CD14-positive monocyte (primary cell): ENCODE measurements around the gene LASP1. TPM values are rescaled to one million over a fixed set of nuclear protein-coding genes. Genes with fewer than 3 reads are reported as not detected.

Experiments
- DNase-seq, 3 donors: peaks; one replicate each; pipeline ENCODE4 v3.0.0-alpha.2; 2011 to 2022
- H2AFZ ChIP-seq: 2 replicates; pipeline ENCODE4 v1.6.0; 2012; ENCODE audit warnings: mild to moderate bottlenecking, low read depth, low read length, inconsistent platforms; ENCODE audit not compliant: insufficient read depth, poor library complexity, severe bottlenecking
- H3K27ac ChIP-seq, 2 donors: 1 replicate in 1 of 2; 2 replicates in 1 of 2; pipeline ENCODE4 v1.5.1; 2012 to 2013; ENCODE audit warnings: low read length in 2 of 2, control low read depth in 1 of 2, inconsistent platforms in 1 of 2, low read depth in 1 of 2, mild to moderate bottlenecking in 1 of 2
- H3K27me3 ChIP-seq, 2 donors: one replicate each; pipeline versions ENCODE4 v1.6.0 to v1.6.1; 2011 to 2013; ENCODE audit warnings: low read length in 2 of 2; ENCODE audit not compliant: control insufficient read depth in 2 of 2, insufficient read depth in 2 of 2
- H3K36me3 ChIP-seq, 2 donors: replicated peaks in 1 of 2; 1 replicate in 1 of 2; 2 replicates in 1 of 2; pipeline versions ENCODE4 v1.5.1 to v1.6.1; 2012 to 2013; ENCODE audit warnings: low read length in 2 of 2, control low read depth in 1 of 2, inconsistent platforms in 1 of 2, mild to moderate bottlenecking in 1 of 2; ENCODE audit not compliant: insufficient read depth in 2 of 2, control insufficient read depth in 1 of 2
- H3K4me1 ChIP-seq, 2 donors: 1 replicate in 1 of 2; 2 replicates in 1 of 2; pipeline versions ENCODE4 v1.5.1 to v1.6.1; 2012 to 2013; ENCODE audit warnings: low read length in 2 of 2, control low read depth in 1 of 2, inconsistent platforms in 1 of 2, mild to moderate bottlenecking in 1 of 2, moderate library complexity in 1 of 2; ENCODE audit not compliant: insufficient read depth in 2 of 2, control insufficient read depth in 1 of 2
- H3K4me2 ChIP-seq: replicated peaks from 2 replicates; pipeline ENCODE3; 2012; ENCODE audit warnings: low read length, moderate library complexity, mild to moderate bottlenecking; ENCODE audit not compliant: poor library complexity, severe bottlenecking; ENCODE audit errors: extremely low read depth
- H3K4me3 ChIP-seq, 3 experiments: fragments of 200-600 bp in 1 of 3; sonication (generic) in 1 of 3; replicated peaks in 1 of 3; 1 replicate in 2 of 3; 2 replicates in 1 of 3; pipeline ENCODE4 v1.5.1; 2011 to 2013; ENCODE audit warnings: low read length in 3 of 3, mild to moderate bottlenecking in 3 of 3, control low read depth in 2 of 3, low read depth in 2 of 3, inconsistent platforms in 1 of 3, moderate library complexity in 1 of 3
- H3K79me2 ChIP-seq: 2 replicates; pipeline ENCODE4 v1.6.0; 2012; ENCODE audit warnings: mild to moderate bottlenecking, control low read depth, inconsistent platforms, low read length, moderate library complexity; ENCODE audit not compliant: insufficient read depth
- H3K9ac ChIP-seq: 2 replicates; pipeline ENCODE4 v1.6.0; 2017; ENCODE audit warnings: low read length, mild to moderate bottlenecking; ENCODE audit not compliant: insufficient read depth, poor library complexity, severe bottlenecking
- H3K9me3 ChIP-seq, 2 donors: replicated peaks in 1 of 2; 1 replicate in 1 of 2; 2 replicates in 1 of 2; pipeline versions ENCODE4 v1.5.1 to v1.6.1; 2012 to 2013; ENCODE audit warnings: low read length in 2 of 2, control low read depth in 1 of 2; ENCODE audit not compliant: control insufficient read depth in 1 of 2, insufficient read depth in 1 of 2
- H4K20me1 ChIP-seq: 2 replicates; pipeline ENCODE4 v1.6.0; 2012; ENCODE audit warnings: mild to moderate bottlenecking, low read length, control low read depth, moderate library complexity; ENCODE audit not compliant: insufficient read depth
- H3K27ac Mint-ChIP-seq, 7 donors: one replicate each; pipeline ENCODE4 v1.8.0; 2020; ENCODE audit warnings: mild to moderate bottlenecking in 7 of 7, mixed read lengths in 7 of 7, moderate library complexity in 6 of 7, inconsistent platforms in 2 of 7
- H3K27me3 Mint-ChIP-seq, 3 donors: one replicate each; pipeline ENCODE4 v1.8.0; 2021 to 2022; ENCODE audit warnings: low read depth in 3 of 3, mild to moderate bottlenecking in 3 of 3, mixed read lengths in 3 of 3, moderate library complexity in 3 of 3, inconsistent platforms in 1 of 3
- H3K36me3 Mint-ChIP-seq, 2 donors: one replicate each; pipeline ENCODE4 v1.8.0; 2020; ENCODE audit warnings: mixed read lengths in 2 of 2, inconsistent platforms in 1 of 2, mild to moderate bottlenecking in 1 of 2
- H3K4me1 Mint-ChIP-seq: one replicate; pipeline ENCODE4 v1.8.0; 2020; ENCODE audit warnings: mild to moderate bottlenecking, mixed read lengths
- H3K4me3 Mint-ChIP-seq, 2 donors: one replicate each; pipeline ENCODE4 v1.8.0; 2020; ENCODE audit warnings: mild to moderate bottlenecking in 2 of 2, mixed read lengths in 2 of 2, moderate library complexity in 1 of 2
- H3K9me3 Mint-ChIP-seq, 7 donors: one replicate each; pipeline ENCODE4 v1.8.0; 2020 to 2022; ENCODE audit warnings: mixed read lengths in 7 of 7, mild to moderate bottlenecking in 6 of 7, moderate library complexity in 6 of 7, inconsistent platforms in 2 of 7
- CTCF ChIP-seq: fragments of 200-600 bp; IDR thresholded peaks from one replicate; pipeline ENCODE4 v1.8.0; 2022; ENCODE audit warnings: antibody characterized with exemption, mild to moderate bottlenecking
- WGBS: methylation state at CpG from one replicate; pipeline ENCODE4 v1.1.5; 2013; ENCODE audit warnings: missing lambda C conversion rate; ENCODE audit not compliant: insufficient coverage; 5-methylcytosine and 5-hydroxymethylcytosine counted together
- intact Hi-C, 2 donors: fragments of 100-400 bp; cut with micrococcal nuclease; formaldehyde crosslinking; loops; one replicate each; pipeline versions ENCODE4 v1.15.0 to v1.15.1; 2023
- polyA plus RNA-seq, 3 donors: library from polyadenylated mRNA; depleted of rRNA in 1 of 3; unstranded in 2 of 3; stranded (reverse) in 1 of 3; fragments of 300-500 nt in 2 of 3; fragments of >200 nt in 1 of 3; fragmentation: Illumina TruSeq in 2 of 3; gene quantifications; 1 replicate in 2 of 3; 2 replicates in 1 of 3; pipeline ENCODE4 v1.2.3, GENCODE V29; 2012 to 2021

The LASP1 gene
- polyA plus RNA-seq, 3 donors: 55.9 to 93.7 (median 70.6) TPM

GRCh38 chr17:38959508-38959907, 89.7 kb downstream of the LASP1 start:
- Histone ChIP-seq H3K4me1 (no peaks in the 10 kb centered on the region), H3K9me3 (no peaks in the 10 kb centered on the region), H3K4me3 (no peak overlapping the region), H3K36me3 (no peaks in the 10 kb centered on the region), H2AFZ (no peak overlapping the region), H3K79me2 (no peaks in the 10 kb centered on the region), H4K20me1 (no peaks in the 10 kb centered on the region), H3K27ac (no peak overlapping the region), H3K27me3 (no peaks in the 10 kb centered on the region), H3K9ac (no peak overlapping the region), H3K4me2 (no peak overlapping the region)
- peaks cover 2 to 9% (median 8%) of the 10 kb centered on the region in 3 donors for H3K27me3 Mint-ChIP-seq
- no peak overlapping the region for H3K27ac Mint-ChIP-seq
- DNase-seq: no peak
- TF ChIP-seq CTCF: no peak
- WGBS: 100% methylated on average over 1 of the region's 3 CpGs
- no peak overlapping the region for H3K4me3 Mint-ChIP-seq
- H3K36me3 Mint-ChIP-seq: no peaks in the 10 kb centered on the region
- H3K9me3 Mint-ChIP-seq: no peaks in the 10 kb centered on the region
- intact Hi-C loops: no loop called here
- no peaks in the 10 kb centered on the region for H3K4me1 Mint-ChIP-seq

- no peak overlapping the region for H3K4me3 Mint-ChIP-seq
- Histone ChIP-seq H4K20me1 (no peaks in the 10 kb centered on the region), H3K79me2 (no peaks in the 10 kb centered on the region), H3K9me3 (no peaks in the 10 kb centered on the region), H3K9ac (no peak overlapping the region), H3K27me3 (no peaks in the 10 kb centered on the region), H3K4me1 (no peaks in the 10 kb centered on the region), H3K27ac (no peak overlapping the region), H3K4me2 (no peak overlapping the region), H3K4me3 (no peak overlapping the region), H3K36me3 (no peaks in the 10 kb centered on the region), H2AFZ (no peak overlapping the region)
- no peak for DNase-seq
- TF ChIP-seq CTCF: no peak
- no peaks in the 10 kb centered on the region for H3K36me3 Mint-ChIP-seq
- no peaks in the 10 kb centered on the region for H3K4me1 Mint-ChIP-seq
- intact Hi-C loops: loop anchor here in 1 of 2 donors (5.0 kb wide), 1 partner anchor 48 kb away; no protein-coding TSS in a partner anchor
- H3K27me3 Mint-ChIP-seq: peaks cover under 1 to 8% (median 7%) of the 10 kb centered on the region in 3 donors
- no CpG with 5 or more reads among the region's 5 CpGs for WGBS
- no peaks in the 10 kb centered on the region for H3K9me3 Mint-ChIP-seq
- H3K27ac Mint-ChIP-seq: no peak overlapping the region
Observed at GRCh38 chr17:38960402-38960801, 90.5 kb downstream of the LASP1 start.
